HepG2 (cell line): ENCODE data around the gene ALCAM. TPM values are rescaled to one million over a fixed set of nuclear protein-coding genes. Genes with fewer than 3 reads are reported as not detected.
A peak's percentile ranks its signal among the peaks of the same experiment; 100 is the strongest.

Experiments used
- AHR ChIP-seq: IDR thresholded peaks from 2 replicates; pipeline ENCODE4 v1.6.1; 2018; ENCODE audit warnings: missing genetic modification reagents, missing compliant biosample characterization
- CC2D1A ChIP-seq: sonication (generic); formaldehyde crosslinking; IDR thresholded peaks from 2 replicates; pipeline ENCODE4 v1.8.1; 2023; ENCODE audit warnings: mild to moderate bottlenecking, missing genetic modification reagents
- CEBPB ChIP-seq: IDR thresholded peaks from 2 replicates; pipeline ENCODE4 v1.6.1; 2011; ENCODE audit warnings: low read depth, low read length, improper control_type of control experiment, borderline replicate concordance
- CENPX ChIP-seq: sonication (generic); formaldehyde crosslinking; IDR thresholded peaks from 2 replicates; pipeline ENCODE4 v1.9.0; 2021; ENCODE audit warnings: mild to moderate bottlenecking, missing genetic modification reagents, moderate library complexity
- DNMT3B ChIP-seq: conservative IDR thresholded peaks from 2 replicates; pipeline ENCODE4 v1.6.1; 2016; ENCODE audit warnings: missing biosample characterization, control low read depth
- KAT8 ChIP-seq: IDR thresholded peaks from 2 replicates; pipeline ENCODE4 v1.6.1; 2016; ENCODE audit warnings: missing genetic modification reagents, missing compliant biosample characterization
- KDM5A ChIP-seq: fragments of 200-600 bp; sonication (generic); IDR thresholded peaks from 2 replicates; pipeline ENCODE4 v1.7.0; 2018; ENCODE audit warnings: antibody characterized with exemption, mild to moderate bottlenecking, low read length, borderline replicate concordance
- MAF1 ChIP-seq: sonication (generic); formaldehyde crosslinking; IDR thresholded peaks from 2 replicates; pipeline ENCODE4 v1.5.0; 2020; ENCODE audit warnings: missing genetic modification reagents, borderline replicate concordance
- MED1 ChIP-seq: sonication (generic); formaldehyde crosslinking; IDR thresholded peaks from 2 replicates; pipeline ENCODE4 v1.4.0; 2020; ENCODE audit warnings: missing genetic modification reagents
- NFKB2 ChIP-seq: sonication (generic); formaldehyde crosslinking; IDR thresholded peaks from 2 replicates; pipeline ENCODE4 v1.4.0; 2020; ENCODE audit warnings: missing genetic modification reagents, borderline replicate concordance
- NR2C2 ChIP-seq: sonication (generic); formaldehyde crosslinking; IDR thresholded peaks from 2 replicates; pipeline ENCODE4 v1.4.0; 2020; ENCODE audit warnings: missing genetic modification reagents, mild to moderate bottlenecking, moderate library complexity, borderline replicate concordance
- NR2F1 ChIP-seq, 2 experiments: fragments of 450-650 bp in 1 of 2; formaldehyde crosslinking in 1 of 2; IDR thresholded peaks; 2 replicates each; pipeline versions ENCODE4 v1.5.0 to v1.6.1; 2016 to 2020; ENCODE audit warnings: mild to moderate bottlenecking in 1 of 2, missing compliant biosample characterization in 1 of 2, missing genetic modification reagents in 1 of 2, moderate library complexity in 1 of 2
- PRMT3 ChIP-seq: sonication (generic); formaldehyde crosslinking; IDR thresholded peaks from 2 replicates; pipeline ENCODE4 v1.8.1; 2022; ENCODE audit warnings: low read depth, mild to moderate bottlenecking, moderate library complexity, missing genetic modification reagents, borderline replicate concordance
- SAFB2 ChIP-seq: sonication (generic); formaldehyde crosslinking; IDR thresholded peaks from 2 replicates; pipeline ENCODE4 v1.5.1; 2020; ENCODE audit warnings: missing genetic modification reagents, low read depth, mild to moderate bottlenecking, borderline replicate concordance
- SMYD3 ChIP-seq: sonication (generic); formaldehyde crosslinking; IDR thresholded peaks from 2 replicates; pipeline ENCODE4 v1.8.1; 2023; ENCODE audit warnings: mild to moderate bottlenecking, missing genetic modification reagents
- ZNF230 ChIP-seq: sonication (generic); formaldehyde crosslinking; IDR thresholded peaks from 2 replicates; pipeline ENCODE4 v1.4.0; 2020; ENCODE audit warnings: mild to moderate bottlenecking, missing genetic modification reagents
- ZNF296 ChIP-seq: sonication (generic); formaldehyde crosslinking; conservative IDR thresholded peaks from 2 replicates; pipeline ENCODE4 v1.5.0; 2020; ENCODE audit warnings: mild to moderate bottlenecking, missing genetic modification reagents
- ZNF3 ChIP-seq: IDR thresholded peaks from 2 replicates; pipeline ENCODE4 v1.7.0; 2017; ENCODE audit warnings: inconsistent platforms
- ZNF569 ChIP-seq: sonication (generic); formaldehyde crosslinking; IDR thresholded peaks from 2 replicates; pipeline ENCODE4 v1.5.0; 2020; ENCODE audit warnings: mild to moderate bottlenecking, missing genetic modification reagents, moderate library complexity, borderline replicate concordance
- ZNF878 ChIP-seq: sonication (generic); formaldehyde crosslinking; IDR thresholded peaks from 2 replicates; pipeline ENCODE4 v1.8.1; 2023; ENCODE audit warnings: mild to moderate bottlenecking, missing genetic modification reagents, moderate library complexity
- ZSCAN25 ChIP-seq: sonication (generic); formaldehyde crosslinking; IDR thresholded peaks from 2 replicates; pipeline ENCODE4 v1.8.0; 2022; ENCODE audit warnings: mild to moderate bottlenecking, missing genetic modification reagents
- polyA plus RNA-seq, 8 experiments: library from polyadenylated mRNA; depleted of rRNA in 3 of 8; stranded (reverse) in 7 of 8; unstranded in 1 of 8; fragments of >200 nt; fragmentation: Illumina TruSeq in 4 of 8; extraction: Trizol in 4 of 8; gene quantifications; 2 replicates each; pipeline versions ENCODE4 v1.2.1 to v1.2.3, GENCODE V29; 2011 to 2016; ENCODE audit warnings: low read depth in 4 of 8, missing spikeins in 1 of 8, mixed read lengths in 1 of 8; ENCODE audit not compliant: insufficient read depth in 1 of 8
- total RNA-seq, 5 experiments: library from RNA; depleted of rRNA; stranded (reverse); fragments of >200 nt; fragmentation: Illumina TruSeq; extraction: Trizol; gene quantifications; 2 replicates each; pipeline ENCODE4 v1.2.3, GENCODE V29; 2016; ENCODE audit warnings: low read depth in 1 of 5
- TF ChIP-seq, protein P1 (sequence below): sonication (generic); formaldehyde crosslinking; IDR thresholded peaks from 2 replicates; pipeline ENCODE4 v1.5.0; 2020; ENCODE audit warnings: missing genetic modification reagents, mild to moderate bottlenecking, borderline replicate concordance
- TF ChIP-seq, protein P2 (sequence below): sonication (generic); formaldehyde crosslinking; IDR thresholded peaks from 2 replicates; pipeline ENCODE4 v1.4.0; 2020; ENCODE audit warnings: missing genetic modification reagents, borderline replicate concordance
- TF ChIP-seq, protein P3 (sequence below): IDR thresholded peaks from 2 replicates; pipeline ENCODE4 v1.6.1; 2016; ENCODE audit warnings: missing genetic modification reagents, missing compliant biosample characterization
- TF ChIP-seq, protein P4 (sequence below): sonication (generic); formaldehyde crosslinking; IDR thresholded peaks from 2 replicates; pipeline ENCODE4 v1.5.0; 2020; ENCODE audit warnings: missing genetic modification reagents
- TF ChIP-seq, protein P5 (sequence below): sonication (generic); formaldehyde crosslinking; IDR thresholded peaks from 2 replicates; pipeline ENCODE4 v1.8.1; 2023; ENCODE audit warnings: mild to moderate bottlenecking, missing genetic modification reagents

ALCAM gene
- total and polyA plus RNA-seq, 2 of the 13 experiments (the other 11 are each of a cell fraction or from before 2014, with no cell fraction given), result 26.0 to 33.1 TPM

DNA sequence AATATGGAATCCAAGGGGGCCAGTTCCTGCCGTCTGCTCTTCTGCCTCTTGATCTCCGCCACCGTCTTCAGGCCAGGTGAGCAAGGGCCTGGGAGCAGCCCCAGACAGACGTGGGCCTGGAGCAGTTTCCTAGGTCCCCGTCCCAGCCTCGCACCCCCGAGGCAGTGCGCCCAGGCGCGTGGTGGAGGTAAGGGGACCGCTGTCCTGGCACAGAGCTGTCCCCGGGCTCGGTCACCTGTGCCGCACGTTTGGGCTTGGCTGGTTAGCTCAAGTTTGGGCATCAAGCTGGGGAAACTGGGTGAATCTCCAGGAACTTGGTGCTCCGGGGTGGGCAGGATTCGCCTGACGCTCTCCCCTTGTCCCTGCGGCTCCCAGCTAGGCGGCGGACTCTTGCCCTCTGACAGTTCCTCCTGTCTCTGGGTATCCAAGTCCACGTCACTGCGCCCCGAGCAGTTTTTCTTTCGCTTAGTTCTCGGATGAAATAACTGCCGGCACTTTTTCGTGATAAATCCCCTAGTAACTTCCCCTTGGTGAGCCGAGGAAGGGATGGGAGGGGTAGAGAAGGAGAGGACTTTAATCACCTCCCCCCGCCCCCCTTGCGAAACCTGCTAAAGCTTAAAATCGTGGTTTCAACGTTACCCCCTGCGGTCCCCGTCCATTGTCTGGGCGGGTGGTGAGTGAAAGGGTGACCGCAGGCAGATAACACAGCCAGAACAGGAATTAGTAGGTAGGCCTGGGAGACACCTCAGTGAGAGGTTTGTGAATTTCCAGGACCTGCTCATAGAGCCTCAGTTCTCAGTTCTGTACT is 901 bp downstream of the ALCAM start (continued):
- TF ChIP-seq CC2D1A (CRISPR knock-in tag), result 0 out of 2 replicates have a peak, but pooled peaks have one; percentile 27
- no peak for TF ChIP-seq AHR
- TF ChIP-seq, protein P1, sequence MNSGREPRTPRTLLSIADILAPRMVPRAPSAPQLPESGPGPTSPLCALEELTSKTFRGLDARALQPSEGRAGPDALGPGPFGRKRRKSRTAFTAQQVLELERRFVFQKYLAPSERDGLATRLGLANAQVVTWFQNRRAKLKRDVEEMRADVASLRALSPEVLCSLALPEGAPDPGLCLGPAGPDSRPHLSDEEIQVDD, result peak; percentile 86; the same call in 1 of the 2 replicates
- TF ChIP-seq ZNF3 (CRISPR knock-in tag), result no peak
- no peak for TF ChIP-seq ZNF296
- TF ChIP-seq PRMT3, result no peak
- TF ChIP-seq CEBPB, result no peak
- no peak for TF ChIP-seq CENPX (CRISPR knock-in tag)
- TF ChIP-seq, protein P2, sequence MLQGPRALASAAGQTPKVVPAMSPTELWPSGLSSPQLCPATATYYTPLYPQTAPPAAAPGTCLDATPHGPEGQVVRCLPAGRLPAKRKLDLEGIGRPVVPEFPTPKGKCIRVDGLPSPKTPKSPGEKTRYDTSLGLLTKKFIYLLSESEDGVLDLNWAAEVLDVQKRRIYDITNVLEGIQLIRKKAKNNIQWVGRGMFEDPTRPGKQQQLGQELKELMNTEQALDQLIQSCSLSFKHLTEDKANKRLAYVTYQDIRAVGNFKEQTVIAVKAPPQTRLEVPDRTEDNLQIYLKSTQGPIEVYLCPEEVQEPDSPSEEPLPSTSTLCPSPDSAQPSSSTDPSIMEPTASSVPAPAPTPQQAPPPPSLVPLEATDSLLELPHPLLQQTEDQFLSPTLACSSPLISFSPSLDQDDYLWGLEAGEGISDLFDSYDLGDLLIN (CRISPR knock-in tag), result no peak
- 0 out of 2 replicates have a peak, but pooled peaks have one; percentile 64 for TF ChIP-seq MAF1 (CRISPR knock-in tag)
- peak; percentile 90 for TF ChIP-seq NFKB2 (CRISPR knock-in tag)
- peak; percentile 42; the same call in 1 of the 2 replicates for TF ChIP-seq SAFB2
- peak; percentile 30 for TF ChIP-seq MED1 (CRISPR knock-in tag)
- TF ChIP-seq, protein P3, sequence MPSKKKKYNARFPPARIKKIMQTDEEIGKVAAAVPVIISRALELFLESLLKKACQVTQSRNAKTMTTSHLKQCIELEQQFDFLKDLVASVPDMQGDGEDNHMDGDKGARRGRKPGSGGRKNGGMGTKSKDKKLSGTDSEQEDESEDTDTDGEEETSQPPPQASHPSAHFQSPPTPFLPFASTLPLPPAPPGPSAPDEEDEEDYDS, result peak; percentile 21; the same call in 1 of the 2 replicates
- TF ChIP-seq ZSCAN25 (CRISPR knock-in tag), result no peak
- TF ChIP-seq, protein P4, sequence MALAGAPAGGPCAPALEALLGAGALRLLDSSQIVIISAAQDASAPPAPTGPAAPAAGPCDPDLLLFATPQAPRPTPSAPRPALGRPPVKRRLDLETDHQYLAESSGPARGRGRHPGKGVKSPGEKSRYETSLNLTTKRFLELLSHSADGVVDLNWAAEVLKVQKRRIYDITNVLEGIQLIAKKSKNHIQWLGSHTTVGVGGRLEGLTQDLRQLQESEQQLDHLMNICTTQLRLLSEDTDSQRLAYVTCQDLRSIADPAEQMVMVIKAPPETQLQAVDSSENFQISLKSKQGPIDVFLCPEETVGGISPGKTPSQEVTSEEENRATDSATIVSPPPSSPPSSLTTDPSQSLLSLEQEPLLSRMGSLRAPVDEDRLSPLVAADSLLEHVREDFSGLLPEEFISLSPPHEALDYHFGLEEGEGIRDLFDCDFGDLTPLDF (CRISPR knock-in tag), result no peak
- 0 out of 2 replicates have a peak, but pooled peaks have one; percentile 40 for TF ChIP-seq ZNF878 (CRISPR knock-in tag)
- 0 out of 2 replicates have a peak, but pooled peaks have one; percentile 6 for TF ChIP-seq SMYD3 (CRISPR knock-in tag)
- TF ChIP-seq NR2F1 (CRISPR knock-in tag; IDR thresholded peaks at IDR 0.05), result no peak
- TF ChIP-seq DNMT3B, result no peak
- TF ChIP-seq ZNF230, result peak; percentile 85; the same call in 1 of the 2 replicates
- no peak for TF ChIP-seq NR2C2 (CRISPR knock-in tag)
- 0 out of 2 replicates have a peak, but pooled peaks have one; percentile 48 for TF ChIP-seq ZNF569 (CRISPR knock-in tag)
- TF ChIP-seq KAT8, result no peak
- TF ChIP-seq, protein P5, sequence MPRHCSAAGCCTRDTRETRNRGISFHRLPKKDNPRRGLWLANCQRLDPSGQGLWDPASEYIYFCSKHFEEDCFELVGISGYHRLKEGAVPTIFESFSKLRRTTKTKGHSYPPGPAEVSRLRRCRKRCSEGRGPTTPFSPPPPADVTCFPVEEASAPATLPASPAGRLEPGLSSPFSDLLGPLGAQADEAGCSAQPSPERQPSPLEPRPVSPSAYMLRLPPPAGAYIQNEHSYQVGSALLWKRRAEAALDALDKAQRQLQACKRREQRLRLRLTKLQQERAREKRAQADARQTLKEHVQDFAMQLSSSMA (CRISPR knock-in tag), result peak; percentile 74; the same call in 1 of the 2 replicates
- TF ChIP-seq KDM5A, result no peak
